Measurements from ENCODE around the gene GIMD1. TPM values are rescaled to one million over a fixed set of nuclear protein-coding genes. Genes with fewer than 3 reads are reported as not detected.
A peak's percentile ranks its signal among the peaks of the same experiment; 100 is the strongest.
"Not testable (repeated sequence)": the region's sequence is repeated elsewhere in the genome, so short reads cannot be mapped to it uniquely, and the experiment has no call there.

The GIMD1 gene
- not detected in 2 replicates for total RNA-seq (2014; rRNA removed; shearing (Covaris generic))

DNA sequence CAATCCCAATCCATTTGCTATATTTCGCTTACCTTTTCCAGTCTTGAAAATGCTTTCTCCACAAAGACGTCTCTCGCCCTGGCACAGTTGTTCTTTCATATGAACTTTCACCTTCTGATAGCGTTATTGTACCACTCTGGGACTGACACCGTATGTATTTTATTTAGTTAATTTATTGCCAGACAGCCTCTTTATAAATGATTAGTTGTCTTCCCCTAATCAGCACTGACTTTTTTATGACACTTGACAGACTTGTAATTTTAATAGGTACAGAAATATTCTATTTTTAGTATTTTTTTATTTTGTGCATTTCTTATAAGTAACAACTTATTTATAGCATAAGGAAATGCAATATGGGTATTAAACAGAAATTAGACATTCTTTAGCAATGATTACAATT lies at the start of gene GIMD1:
TSS of gene GIMD1 (minus strand) at position 101 of the 400 bp plus-strand sequence. CDS start 1,343 bp downstream, outside the sequence.
- DNase-seq (ENCODE audit: low read depth), result no peak

DNA sequence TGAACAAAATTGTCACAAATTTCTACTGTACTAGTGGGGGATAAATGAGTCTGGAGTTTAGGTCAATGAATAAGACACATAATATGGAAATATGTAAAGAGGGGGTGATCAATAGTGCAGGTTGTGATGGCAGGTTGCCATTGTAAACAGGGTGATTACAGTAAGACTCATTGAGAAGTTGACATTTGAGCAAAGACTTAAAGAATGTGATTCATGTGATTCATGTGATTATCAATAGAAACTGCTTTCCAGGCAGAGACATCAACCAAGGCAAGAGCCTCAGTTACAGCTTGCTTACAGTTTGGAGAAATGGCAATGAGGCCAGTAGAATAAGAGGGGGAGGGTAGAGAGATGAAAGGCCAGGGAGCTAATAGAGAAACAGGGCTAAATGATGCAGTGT lies 45.8 kb upstream of the GIMD1 start:
- no peak for DNase-seq (ENCODE audit: low read depth)

DNA sequence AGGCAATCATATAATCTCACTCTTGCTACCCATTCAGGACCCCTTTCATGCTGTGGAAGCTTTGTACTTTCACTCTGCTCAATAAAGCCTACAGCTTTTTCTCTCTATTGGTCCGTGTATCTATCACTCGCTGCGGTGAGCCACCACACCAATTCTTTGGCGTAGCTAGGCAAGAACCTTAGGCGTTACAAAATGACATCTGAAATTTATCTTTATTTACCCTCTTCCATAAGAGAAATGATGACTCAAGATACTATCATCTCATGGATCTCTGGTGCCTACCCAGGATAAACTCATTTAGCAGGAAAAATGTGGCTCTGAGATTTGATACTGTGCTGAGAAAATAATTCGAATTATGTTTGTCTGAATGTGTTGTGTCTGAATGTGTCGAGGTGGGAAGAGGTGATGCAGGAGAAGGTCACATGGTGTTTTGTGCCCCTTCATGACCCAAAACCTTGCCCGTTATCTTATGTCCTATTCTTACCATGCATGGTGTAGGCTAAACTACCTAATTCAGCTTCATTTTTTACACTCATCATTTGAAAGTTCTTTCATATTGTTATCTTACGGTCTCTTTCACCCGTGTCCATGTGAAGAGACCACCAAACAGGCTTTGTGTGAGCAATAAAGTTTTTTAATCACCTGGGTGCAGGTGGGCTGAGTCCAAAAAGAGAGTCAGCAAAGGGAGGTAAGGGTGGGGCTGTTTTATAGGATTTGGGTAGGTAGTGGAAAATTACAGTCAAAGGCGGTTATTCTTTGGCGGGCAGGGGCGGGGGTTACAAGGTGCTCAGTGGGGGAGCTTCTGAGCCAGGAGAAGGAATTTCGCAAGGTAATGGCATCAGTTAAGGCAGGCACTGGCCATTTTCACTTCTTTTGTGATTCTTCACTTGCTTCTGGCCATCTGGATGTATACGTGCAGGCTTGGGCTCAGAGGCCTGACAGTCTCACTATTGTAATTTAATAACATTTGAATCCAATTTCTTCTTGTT lies 41.6 kb upstream of the GIMD1 start:
- peak; percentile 28 for DNase-seq (ENCODE audit: low read depth)

GRCh38 chr4:106408004-106408403 lies 39.4 kb upstream of the GIMD1 start:
- DNase-seq (ENCODE audit: low read depth), result not testable (repeated sequence)

DNA sequence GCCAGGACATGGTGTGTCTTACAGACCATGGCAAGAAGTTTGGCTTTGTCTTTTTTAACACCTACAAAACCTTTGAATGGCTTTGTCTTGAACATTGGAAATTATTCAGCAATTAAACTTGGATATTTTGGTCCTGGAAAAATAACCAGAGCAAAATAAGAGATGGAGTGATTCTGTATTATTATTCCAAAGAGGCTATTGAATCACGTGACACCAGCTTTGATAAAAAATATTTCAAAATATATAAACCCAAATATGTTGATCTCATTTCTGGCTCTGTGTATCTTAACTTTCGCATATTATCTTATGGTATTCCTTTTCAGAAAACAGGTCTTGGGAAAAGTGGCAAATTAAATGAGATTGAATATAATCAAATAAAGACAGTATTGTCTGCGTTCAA lies 32.6 kb upstream of the GIMD1 start:
- no peak for DNase-seq (ENCODE audit: low read depth)

DNA sequence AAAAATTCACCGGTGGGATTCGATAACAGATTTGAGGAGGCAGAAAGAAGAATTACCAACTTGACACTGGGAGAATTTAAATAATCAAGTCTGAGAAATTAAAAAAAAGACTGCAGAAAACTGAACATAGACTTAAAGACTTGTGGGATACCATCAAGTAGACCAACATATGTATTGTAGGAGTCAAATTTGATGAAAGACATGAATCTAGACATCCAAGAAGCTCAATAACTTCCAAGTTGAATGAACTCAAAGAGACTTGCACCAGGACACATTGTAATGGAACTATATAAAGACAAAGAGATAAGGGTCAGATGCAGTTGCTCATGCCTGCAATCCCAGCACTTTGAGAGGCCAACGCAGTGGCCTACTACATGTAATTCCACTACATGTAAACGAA lies 30.3 kb upstream of the GIMD1 start:
- DNase-seq (ENCODE audit: low read depth), result not testable (repeated sequence)

- DNase-seq (ENCODE audit: low read depth), result no peak
These were observed 27.0 kb upstream of the GIMD1 start for GRCh38 chr4:106395582-106395981.

DNA sequence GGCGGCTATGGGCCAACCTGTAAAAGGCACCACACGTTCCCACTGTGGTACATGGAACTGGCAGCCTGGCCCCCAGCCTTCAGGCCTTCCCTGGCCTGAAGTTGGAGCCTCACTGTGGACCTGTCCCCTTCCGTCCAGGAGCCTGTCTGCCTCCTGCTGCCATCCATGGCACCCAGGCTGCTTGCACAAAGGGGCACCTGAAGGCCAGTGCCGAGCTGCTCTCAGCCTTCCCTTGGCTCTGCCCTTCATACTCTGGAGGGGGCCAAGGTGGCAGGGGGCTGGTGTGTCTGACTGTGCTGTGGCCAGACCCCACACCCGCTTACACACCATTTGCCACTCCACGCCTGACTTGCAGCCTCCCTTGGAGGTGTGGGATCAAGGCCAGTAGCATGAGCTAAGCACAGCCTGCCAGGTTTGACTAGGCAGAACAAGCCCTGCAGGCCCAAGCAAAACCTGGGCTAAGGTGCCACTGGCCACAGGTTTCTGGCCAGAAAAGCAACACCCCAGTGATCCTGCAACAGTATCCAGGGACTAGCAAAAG lies 17.3 kb upstream of the GIMD1 start:
- no peak for DNase-seq (ENCODE audit: low read depth)

GRCh38 chr4:106384878-106385277 lies 16.3 kb upstream of the GIMD1 start:
- no peak for DNase-seq (ENCODE audit: low read depth)

DNA sequence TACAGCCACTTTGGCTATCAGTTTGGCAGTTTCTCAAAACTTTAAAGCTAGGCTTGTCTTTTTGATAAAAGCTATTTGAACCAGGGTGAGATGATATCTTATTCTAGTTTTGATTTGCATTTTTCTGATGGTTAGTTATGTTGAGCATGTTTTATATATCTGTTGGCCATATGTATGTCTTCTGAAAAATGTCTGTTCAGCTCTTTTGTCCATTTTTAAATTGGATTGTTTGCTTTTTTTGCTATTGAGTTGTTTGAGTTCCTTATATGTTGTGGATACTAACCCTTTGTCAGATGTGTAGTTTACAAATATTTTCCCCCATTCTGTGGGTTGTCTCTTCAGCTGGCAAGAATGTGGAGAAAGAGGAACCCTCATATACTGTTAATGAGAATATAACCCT lies 11.6 kb upstream of the GIMD1 start:
- no peak for DNase-seq (ENCODE audit: low read depth)

DNA sequence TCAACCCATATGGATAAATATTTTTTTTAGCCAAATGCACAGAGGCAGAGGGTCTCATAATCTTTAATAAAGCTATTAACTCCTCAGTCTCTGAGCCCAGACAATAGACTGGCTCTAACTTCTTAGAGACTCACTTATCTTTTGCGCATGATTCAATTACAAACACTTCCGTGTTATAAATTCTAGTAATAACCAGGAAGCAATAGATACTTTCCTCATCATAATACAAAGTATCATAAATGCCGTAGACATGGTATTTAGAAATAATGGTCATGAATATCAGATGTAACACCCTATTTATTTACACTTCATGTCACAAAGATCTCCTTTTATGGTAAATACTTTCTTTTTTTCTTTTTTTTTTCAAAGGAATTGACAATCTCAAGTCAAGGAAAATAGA lies 4.4 kb upstream of the GIMD1 start:
- no peak for DNase-seq (ENCODE audit: low read depth)

GRCh38 chr4:106371161-106371560 lies 2.6 kb upstream of the GIMD1 start:
- DNase-seq (ENCODE audit: low read depth), result no peak

- no peak for DNase-seq (ENCODE audit: low read depth)
These were observed 1.6 kb upstream of the GIMD1 start for GRCh38 chr4:106370214-106370613.

- DNase-seq (ENCODE audit: low read depth), result peak; percentile 68
These were observed 980 bp upstream of the GIMD1 start for GRCh38 chr4:106369456-106370060.

DNA sequence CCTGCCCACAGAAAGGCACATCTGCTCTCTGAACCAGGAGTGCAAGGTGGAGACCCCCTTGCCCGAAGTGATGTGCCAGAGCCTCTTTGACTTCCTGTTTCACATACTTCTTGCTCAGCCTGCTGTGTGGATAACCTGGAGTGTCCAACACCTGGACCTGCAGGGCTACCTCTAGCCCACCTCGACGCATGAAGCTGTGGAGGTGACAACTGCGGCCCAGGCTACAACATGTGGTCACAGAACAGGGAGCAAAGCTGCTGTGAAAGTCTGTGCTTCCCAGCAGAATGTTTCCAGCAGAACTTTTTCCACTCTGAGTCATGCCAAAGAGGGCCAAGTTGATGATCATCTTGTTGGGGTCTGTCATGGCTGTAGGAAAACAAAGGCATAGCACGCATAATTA lies 1.5 kb downstream of the GIMD1 start:
- no peak for DNase-seq (ENCODE audit: low read depth)

- DNase-seq (ENCODE audit: low read depth), result peak; percentile 38
These were observed 2.6 kb downstream of the GIMD1 start for GRCh38 chr4:106366026-106366425.

DNA sequence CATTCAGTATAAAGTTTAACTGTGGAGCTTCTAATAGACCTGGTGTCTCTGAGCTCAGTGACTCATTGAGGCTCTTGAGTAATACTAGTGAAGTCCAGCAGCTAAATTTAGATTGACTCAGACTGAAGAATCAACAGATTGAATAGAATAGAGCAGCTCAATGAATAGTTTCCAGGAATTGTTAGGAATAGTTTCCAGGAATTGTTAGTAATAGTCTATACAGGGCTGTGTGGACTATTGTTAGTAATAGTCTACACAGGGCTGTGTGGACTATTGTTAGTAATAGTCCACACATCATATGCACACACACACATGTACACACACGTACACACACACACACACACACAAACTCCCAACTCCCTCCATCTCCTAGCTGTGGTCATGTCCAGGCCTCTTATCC lies 3.0 kb downstream of the GIMD1 start:
- DNase-seq (ENCODE audit: low read depth), result peak; percentile 85

- no peak for DNase-seq (ENCODE audit: low read depth)
These were observed 4.3 kb downstream of the GIMD1 start for GRCh38 chr4:106364282-106364681.

DNA sequence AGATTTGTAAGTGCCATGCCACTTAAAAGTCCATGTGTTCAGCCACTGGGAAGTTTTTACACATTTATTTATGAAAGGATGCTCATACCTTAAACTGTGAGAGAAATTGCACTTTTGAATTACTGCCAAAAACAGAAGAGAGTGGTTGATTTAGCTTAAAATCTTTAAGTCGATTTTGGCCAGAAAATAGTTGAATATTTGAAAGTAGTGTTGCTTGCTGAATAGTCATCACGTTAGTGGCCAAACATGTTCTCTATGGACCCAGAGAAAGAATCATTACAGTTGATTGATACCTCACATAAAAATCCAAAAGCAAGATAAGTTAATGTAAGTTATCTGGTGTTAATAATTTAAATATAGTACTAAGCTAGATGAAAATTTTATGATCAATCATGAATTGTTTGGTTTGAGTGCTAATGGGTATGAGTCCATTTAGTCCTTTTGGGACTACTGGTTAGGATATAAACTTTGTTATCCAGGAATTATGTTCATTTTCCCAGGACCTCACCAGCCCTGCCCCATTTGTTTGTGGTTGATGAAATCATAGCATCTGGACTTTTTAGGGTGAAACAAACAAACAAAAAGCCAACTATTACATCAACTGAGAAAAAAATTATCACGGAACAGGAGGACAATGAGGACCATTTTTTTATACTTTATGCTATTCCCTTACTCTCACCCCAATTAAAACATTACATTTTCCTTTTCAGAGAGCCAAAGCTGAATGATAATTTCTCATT lies 6.3 kb downstream of the GIMD1 start:
- no peak for DNase-seq (ENCODE audit: low read depth)

DNA sequence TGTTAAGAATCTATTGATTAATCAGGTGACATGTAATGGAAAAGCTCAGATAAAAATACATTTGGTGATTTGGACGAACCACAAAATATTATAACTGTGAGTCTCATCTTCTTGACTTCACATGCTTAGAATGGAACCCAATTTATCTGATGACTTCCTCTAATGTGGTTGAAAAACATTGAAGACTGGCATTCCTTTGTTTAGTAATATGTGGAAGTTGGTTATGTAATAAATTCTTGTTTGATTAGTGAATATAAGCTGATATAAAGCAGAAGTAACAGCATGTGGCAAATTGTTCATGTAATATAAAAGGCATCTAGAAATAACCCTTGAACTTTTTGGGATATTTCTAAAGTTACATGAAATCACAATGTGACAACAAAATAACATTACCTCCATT lies 9.7 kb downstream of the GIMD1 start:
- peak; percentile 59 for DNase-seq (ENCODE audit: low read depth)

GRCh38 chr4:106355193-106355592 lies 13.4 kb downstream of the GIMD1 start:
- DNase-seq (ENCODE audit: low read depth), result peak; percentile 47

GRCh38 chr4:106353786-106354185 lies 14.8 kb downstream of the GIMD1 start:
- DNase-seq (ENCODE audit: low read depth), result no peak
